Smooth muscle cell (in vitro differentiated cells): ENCODE results near the gene UXT. TPM values are rescaled to one million over a fixed set of nuclear protein-coding genes. Genes with fewer than 3 reads are reported as not detected.

Source experiments
- DNase-seq: peaks from one replicate; lab custom pipeline; 2025; ENCODE audit not compliant: unreplicated experiment; lab: John Stamatoyannopoulos, UW
- H2AFZ ChIP-seq: fragments of 200-600 bp; sonication (generic); 2 replicates; pipeline ENCODE4 v1.6.0; 2016; ENCODE audit warnings: antibody characterized with exemption, low read depth, mild to moderate bottlenecking
- H3F3A ChIP-seq: fragments of 200-600 bp; sonication (generic); 2 replicates; pipeline ENCODE4 v1.6.0; 2017; ENCODE audit warnings: antibody characterized with exemption, low read depth
- H3K27ac ChIP-seq: fragments of 200-600 bp; sonication (generic); 2 replicates; pipeline ENCODE4 v1.5.1; 2016; ENCODE audit warnings: low read depth, mild to moderate bottlenecking
- H3K27me3 ChIP-seq: fragments of 200-600 bp; sonication (generic); 2 replicates; pipeline ENCODE4 v1.6.1; 2016; ENCODE audit warnings: low read depth, mild to moderate bottlenecking
- H3K36me3 ChIP-seq: fragments of 200-600 bp; sonication (generic); 2 replicates; pipeline ENCODE4 v1.5.1; 2016; ENCODE audit warnings: low read depth
- H3K4me1 ChIP-seq: fragments of 200-600 bp; sonication (generic); 2 replicates; pipeline ENCODE4 v1.5.1; 2016; ENCODE audit warnings: low read depth
- H3K4me2 ChIP-seq: fragments of 200-600 bp; sonication (generic); 2 replicates; pipeline ENCODE4 v1.6.0; 2016; ENCODE audit warnings: mild to moderate bottlenecking
- H3K4me3 ChIP-seq: fragments of 200-600 bp; sonication (generic); 2 replicates; pipeline ENCODE4 v1.5.1; 2016; ENCODE audit warnings: mild to moderate bottlenecking
- H3K79me2 ChIP-seq: fragments of 200-600 bp; sonication (generic); 2 replicates; pipeline ENCODE4 v1.6.0; 2016; ENCODE audit warnings: low read depth, mild to moderate bottlenecking
- H3K9ac ChIP-seq: fragments of 200-600 bp; sonication (generic); 2 replicates; pipeline ENCODE4 v1.6.0; 2016; ENCODE audit warnings: low read depth
- H3K9me3 ChIP-seq: fragments of 200-600 bp; sonication (generic); replicated peaks from 2 replicates; pipeline ENCODE4 v1.5.1; 2016; ENCODE audit warnings: low read depth
- H4K20me1 ChIP-seq: fragments of 200-600 bp; sonication (generic); 2 replicates; pipeline ENCODE4 v1.6.0; 2016; ENCODE audit warnings: low read depth
- CTCF ChIP-seq: fragments of 200-600 bp; sonication (generic); IDR thresholded peaks from 2 replicates; pipeline ENCODE4 v1.5.1; 2017; ENCODE audit warnings: borderline replicate concordance, mild to moderate bottlenecking, antibody characterized with exemption; ENCODE audit not compliant: insufficient read depth, poor library complexity, severe bottlenecking
- WGBS: methylation state at CpG from one replicate; pipeline ENCODE4 v1.1.7; 2016; ENCODE audit warnings: low lambda C conversion rate; 5-methylcytosine and 5-hydroxymethylcytosine counted together
- polyA plus RNA-seq: library from polyadenylated mRNA; unstranded; fragments of >200 nt; fragmentation: Nextera tagmentation; extraction: Ambion mirVana; gene quantifications from 2 replicates; pipeline ENCODE4 v1.2.1, GENCODE V29; 2016
- total RNA-seq: library from RNA; depleted of rRNA; stranded (reverse); fragments of >200 nt; gene quantifications from 2 replicates; pipeline ENCODE4 v1.2.3, GENCODE V29; 2014

The UXT gene
- total and polyA plus RNA-seq, 2 experiments from 2014 or later = 204 to 230 TPM

DNA sequence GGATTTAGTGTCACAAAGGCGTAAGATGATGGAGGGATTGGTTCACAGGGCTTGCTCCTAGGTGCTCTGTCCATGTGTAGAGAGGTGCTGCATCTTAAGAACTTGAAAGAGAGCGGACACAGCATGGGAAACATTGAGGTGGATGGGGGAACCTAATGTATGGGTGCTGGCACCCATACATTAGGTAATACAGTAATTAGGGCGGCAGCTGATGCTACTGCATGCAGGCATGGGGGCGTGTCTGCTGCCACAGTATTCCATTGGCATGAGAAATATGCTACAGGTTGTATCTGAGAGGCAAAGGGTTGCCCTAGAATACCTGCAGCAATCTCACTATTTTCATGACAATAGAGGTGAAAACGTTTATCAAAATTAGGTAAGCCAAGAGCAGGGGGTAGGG is 45.8 kb upstream of the UXT start:
- no peak for DNase-seq
- Histone ChIP-seq H3K9ac (no peak overlapping the region), H3K9me3 (no peaks in the 10 kb centered on the region), H3F3A (no peaks in the 10 kb centered on the region), H3K79me2 (no peaks in the 10 kb centered on the region), H3K27ac (no peak overlapping the region), H3K27me3 (no peaks in the 10 kb centered on the region), H3K4me1 (no peaks in the 10 kb centered on the region), H2AFZ (no peak overlapping the region), H4K20me1 (no peaks in the 10 kb centered on the region), H3K4me3 (no peak overlapping the region), H3K4me2 (no peak overlapping the region), H3K36me3 (no peaks in the 10 kb centered on the region)
- no peak for TF ChIP-seq CTCF
- 74% methylated on average over 5 of the region's 5 CpGs for whole genome bisulfite sequencing

GRCh38 chrX:47697181-47697580 is 38.2 kb upstream of the UXT start:
- Histone ChIP-seq H3K79me2 (no peaks in the 10 kb centered on the region), H3K27ac (no peak overlapping the region)
- 53% methylated on average over 1 of the region's 1 CpG for WGBS

GRCh38 chrX:47690175-47690574 is 31.2 kb upstream of the UXT start:
- 64% methylated on average over 2 of the region's 2 CpGs for WGBS
- Histone ChIP-seq H3K4me2 (no peak overlapping the region), H3K27me3 (no peaks in the 10 kb centered on the region), H3K27ac (no peak overlapping the region), H3K79me2 (no peaks in the 10 kb centered on the region), H3K4me3 (no peak overlapping the region), H3F3A (no peaks in the 10 kb centered on the region), H3K4me1 (no peaks in the 10 kb centered on the region), H2AFZ (no peak overlapping the region), H3K9ac (no peak overlapping the region), H3K36me3 (no peaks in the 10 kb centered on the region), H3K9me3 (no peaks in the 10 kb centered on the region), H4K20me1 (no peaks in the 10 kb centered on the region)
- no peak for TF ChIP-seq CTCF
- DNase-seq = no peak

More at GRCh38 chrX:47697181-47697580, 38.2 kb upstream of the UXT start:
- no peaks in the 10 kb centered on the region for H4K20me1 ChIP-seq
- H3K27me3 ChIP-seq = no peaks in the 10 kb centered on the region
- H3K9me3 ChIP-seq = no peaks in the 10 kb centered on the region
- H3K4me3 ChIP-seq = no peak overlapping the region
- no peaks in the 10 kb centered on the region for H3K4me1 ChIP-seq
- no peaks in the 10 kb centered on the region for H3K36me3 ChIP-seq
- no peaks in the 10 kb centered on the region for H3F3A ChIP-seq
- H3K4me2 ChIP-seq = no peak overlapping the region
- H2AFZ ChIP-seq = no peak overlapping the region
- no peak overlapping the region for H3K9ac ChIP-seq
- DNase-seq = no peak
- no peak for TF ChIP-seq CTCF

GRCh38 chrX:47687263-47687662 is 28.3 kb upstream of the UXT start:
- H3K27ac ChIP-seq = no peak overlapping the region
- no peak overlapping the region for H2AFZ ChIP-seq
- H3K9me3 ChIP-seq = no peaks in the 10 kb centered on the region
- H3K4me3 ChIP-seq = no peak overlapping the region
- H3K36me3 ChIP-seq = no peaks in the 10 kb centered on the region
- no peaks in the 10 kb centered on the region for H3F3A ChIP-seq
- no peak overlapping the region for H3K9ac ChIP-seq
- DNase-seq = no peak
- 53% methylated on average over 6 of the region's 6 CpGs for WGBS
- no peaks in the 10 kb centered on the region for H4K20me1 ChIP-seq
- no peaks in the 10 kb centered on the region for H3K27me3 ChIP-seq
- no peak overlapping the region for H3K4me2 ChIP-seq
- H3K79me2 ChIP-seq = no peaks in the 10 kb centered on the region
- no peaks in the 10 kb centered on the region for H3K4me1 ChIP-seq
- TF ChIP-seq CTCF = no peak
